GM18508 (cell line): ENCODE results near the gene C1QTNF1.

Source experiments
- ATAC-seq: cut with Tn5 transposase; IDR thresholded peaks from one replicate; pipeline ENCODE4 v1.9.1; 2021; ENCODE audit warnings: moderate number of reproducible peaks; ENCODE audit not compliant: insufficient read depth, unreplicated experiment

The C1QTNF1 gene

DNA sequence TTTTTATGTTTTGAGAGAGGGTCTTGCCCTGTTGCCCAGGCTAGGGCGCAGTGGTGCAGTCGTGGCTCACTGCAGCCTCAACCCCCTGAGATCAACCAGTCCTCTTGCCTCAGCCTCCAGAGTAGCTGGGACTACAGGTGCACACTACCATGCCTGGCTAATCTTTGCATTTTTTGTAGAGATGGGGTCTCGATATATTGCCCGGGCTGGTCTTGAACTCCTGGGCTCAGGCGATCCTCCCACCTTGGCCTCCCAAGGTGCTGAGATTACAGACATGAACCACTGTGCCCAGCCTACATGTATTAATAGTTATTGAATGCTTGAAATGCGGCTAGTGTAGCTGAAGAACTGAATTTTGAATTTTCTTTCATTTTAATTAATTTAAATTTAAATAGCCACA lies 12.2 kb downstream of the C1QTNF1 start:
- no peak for ATAC-seq

DNA sequence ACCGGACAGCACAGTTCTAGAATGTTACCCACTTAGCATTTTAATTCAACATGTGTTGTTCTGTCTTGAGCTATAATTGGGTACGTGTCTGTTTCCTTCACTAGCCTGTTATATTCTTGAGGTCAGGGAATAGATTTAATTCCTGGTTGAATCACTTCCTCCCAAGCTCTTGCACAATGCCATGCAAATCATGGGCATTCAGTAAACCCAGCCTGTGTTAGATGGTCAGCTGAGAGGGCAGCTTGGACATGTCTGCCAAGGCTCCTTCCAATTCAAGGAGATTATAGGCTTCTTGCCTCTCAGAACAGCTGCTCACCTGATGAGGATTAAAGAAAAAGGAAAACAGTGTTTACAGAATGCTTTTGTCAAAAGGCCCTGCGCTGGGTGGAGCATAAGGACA lies 12.6 kb downstream of the C1QTNF1 start:
- no peak for ATAC-seq

DNA sequence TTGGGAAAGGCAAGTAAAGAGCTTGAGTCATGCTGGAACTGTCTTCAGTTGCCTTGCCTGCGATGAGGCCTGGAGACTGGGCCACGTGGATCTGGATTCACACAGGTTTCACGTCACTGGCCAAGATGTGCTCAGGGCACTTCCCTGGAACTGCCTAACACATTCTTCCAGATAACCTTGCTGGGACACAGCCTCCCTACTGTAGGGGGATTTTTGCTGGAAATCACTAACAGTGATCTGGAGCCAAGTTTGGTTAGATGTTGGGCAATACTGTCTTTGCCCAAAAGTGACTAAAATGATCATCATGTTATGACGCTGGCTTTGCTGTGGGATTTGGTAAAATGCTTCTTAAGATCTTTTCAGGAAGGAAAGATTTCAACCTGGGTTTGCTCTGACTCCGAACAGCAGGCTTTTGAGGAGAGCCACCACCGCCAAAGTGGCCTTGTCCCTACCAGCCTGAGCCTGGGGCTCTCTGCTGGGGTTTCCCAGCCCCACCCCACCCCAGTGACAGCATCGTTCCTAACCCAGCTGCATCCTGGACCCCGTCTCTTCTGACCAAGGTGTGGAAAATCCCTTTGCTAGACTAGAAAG lies 14.7 kb downstream of the C1QTNF1 start:
- ATAC-seq, result no peak

DNA sequence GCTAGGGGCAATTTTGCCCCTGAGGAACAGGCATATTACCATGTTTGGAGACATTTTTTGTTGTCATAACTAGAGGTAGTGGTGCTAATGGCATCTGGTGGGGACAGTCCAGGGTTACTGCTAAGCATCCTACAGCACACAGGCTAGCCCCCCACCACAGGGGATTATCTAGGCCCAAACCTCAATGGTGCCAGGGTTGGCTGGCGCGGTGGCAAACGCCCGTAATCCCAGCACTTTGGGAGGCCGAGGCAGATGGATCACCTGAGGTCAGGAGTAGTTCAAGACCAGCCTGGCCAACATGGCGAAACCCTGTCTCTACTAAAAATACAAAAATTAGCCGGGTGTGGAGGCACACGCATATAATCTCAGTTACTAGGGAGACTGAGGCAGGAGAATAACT lies 15.2 kb downstream of the C1QTNF1 start:
- ATAC-seq, result no peak

DNA sequence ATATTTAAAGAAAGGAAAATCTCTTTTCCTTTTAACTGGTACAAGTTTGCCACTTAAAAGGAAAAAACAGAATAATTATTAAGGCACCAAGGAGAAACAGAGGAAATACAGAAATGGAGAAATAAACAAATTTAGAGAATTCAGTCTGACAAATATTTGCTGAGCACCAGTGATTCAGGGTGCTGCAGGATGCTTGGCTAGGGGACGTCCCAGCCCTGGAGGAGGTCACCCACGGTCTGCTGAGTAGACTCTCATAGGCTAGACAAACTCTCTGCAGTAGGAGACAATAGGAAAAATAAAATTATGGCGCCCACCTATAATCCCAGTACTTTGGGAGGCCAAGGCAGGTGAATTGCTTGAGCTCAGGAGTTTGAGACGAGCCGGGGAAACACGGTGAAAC lies 15.9 kb downstream of the C1QTNF1 start:
- no peak for ATAC-seq

DNA sequence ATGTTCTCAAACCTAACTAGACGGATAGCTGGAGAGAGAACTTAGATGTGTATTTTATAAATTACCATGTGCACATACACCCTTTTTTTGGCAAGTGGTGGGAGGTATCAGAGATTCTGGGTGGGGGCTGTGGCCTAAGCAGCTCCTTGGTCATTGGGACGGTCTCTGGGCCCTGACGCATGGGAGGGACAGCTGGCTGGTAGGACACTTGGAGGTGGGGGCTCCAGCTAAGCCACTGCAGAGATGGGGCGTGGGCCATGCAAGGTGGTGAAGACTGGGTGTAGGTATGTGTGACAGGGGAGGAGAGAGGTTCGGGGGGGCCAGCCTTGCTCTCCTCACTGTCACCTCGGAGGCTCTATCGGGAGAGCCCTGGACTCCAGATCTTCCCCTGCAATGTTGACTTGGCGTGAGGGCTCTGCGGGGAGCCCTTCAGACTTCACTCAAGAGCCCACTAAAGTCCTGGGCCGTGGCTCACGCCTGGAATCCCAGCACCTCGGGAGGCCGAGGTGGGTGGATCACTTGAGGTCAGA lies 17.1 kb downstream of the C1QTNF1 start:
- ATAC-seq, result no peak

DNA sequence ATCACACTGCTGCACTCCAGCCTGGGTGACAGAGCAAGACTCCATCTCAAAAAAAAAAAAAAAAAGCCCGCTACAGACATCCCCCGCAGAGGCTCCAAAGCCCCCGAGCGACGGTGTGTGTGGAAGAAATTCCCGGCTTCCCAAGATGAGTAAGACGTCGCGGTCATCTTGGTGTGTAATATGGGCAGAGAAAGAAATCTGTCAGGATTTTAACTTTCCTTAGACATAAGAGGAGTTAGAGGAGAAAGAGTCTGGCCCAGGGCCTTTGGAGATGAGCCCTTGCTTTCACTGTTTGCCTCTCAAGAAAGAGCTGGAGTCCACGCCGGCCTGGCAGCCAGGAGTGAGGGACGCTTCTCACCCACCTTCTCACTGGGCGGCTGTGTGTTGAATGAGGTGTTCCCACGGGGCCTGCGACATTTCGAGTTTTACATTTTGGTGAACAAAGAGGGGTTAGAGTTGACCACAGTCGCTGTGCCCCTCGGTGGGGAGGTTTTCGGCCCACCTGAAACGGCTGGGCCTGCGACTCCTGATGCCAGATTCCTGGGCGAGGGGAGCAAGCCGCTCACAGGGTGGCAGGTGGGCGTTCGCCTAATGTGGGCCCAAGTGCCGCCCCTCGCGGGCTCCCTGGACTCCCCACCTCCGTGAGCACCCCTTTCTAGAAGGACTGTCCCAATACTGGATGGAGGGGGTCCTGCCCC lies 17.9 kb downstream of the C1QTNF1 start:
- ATAC-seq, result no peak

DNA sequence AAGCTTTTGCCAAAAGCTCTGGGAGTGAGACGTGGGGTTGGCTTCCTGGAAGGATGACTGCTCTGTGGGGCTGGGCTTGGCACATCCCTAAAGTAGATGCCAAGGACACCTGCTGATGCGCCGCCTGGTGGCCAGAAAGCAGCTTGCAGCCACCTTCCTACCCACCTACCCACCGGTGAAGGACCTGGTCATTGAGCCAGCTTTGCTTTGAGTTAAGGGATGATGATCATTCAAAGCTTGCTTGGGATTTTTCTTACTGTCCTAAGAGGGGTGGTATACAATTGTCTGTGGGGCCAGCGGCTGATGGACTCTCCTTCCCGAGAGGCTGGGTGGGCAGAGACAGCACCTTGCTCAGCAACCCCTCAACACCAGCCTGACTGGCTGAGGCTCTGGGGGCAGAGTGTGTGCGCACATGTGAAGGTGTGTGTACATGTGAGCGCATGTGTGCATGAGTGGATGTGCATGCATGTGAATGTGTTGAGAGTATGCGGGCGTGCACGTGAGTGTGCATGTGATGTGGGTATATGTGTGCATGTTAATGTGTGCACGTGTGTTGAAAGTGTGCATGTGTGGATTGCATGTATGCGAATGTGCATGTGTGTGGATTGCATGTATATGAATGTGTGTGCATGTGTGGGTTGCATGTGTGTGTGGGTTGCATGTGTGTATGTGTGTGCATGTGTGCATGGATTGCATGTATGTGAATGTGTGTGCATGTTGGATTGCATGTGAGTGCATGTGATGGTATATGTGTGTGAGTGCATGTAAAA lies 18.6 kb downstream of the C1QTNF1 start:
- ATAC-seq, result no peak

DNA sequence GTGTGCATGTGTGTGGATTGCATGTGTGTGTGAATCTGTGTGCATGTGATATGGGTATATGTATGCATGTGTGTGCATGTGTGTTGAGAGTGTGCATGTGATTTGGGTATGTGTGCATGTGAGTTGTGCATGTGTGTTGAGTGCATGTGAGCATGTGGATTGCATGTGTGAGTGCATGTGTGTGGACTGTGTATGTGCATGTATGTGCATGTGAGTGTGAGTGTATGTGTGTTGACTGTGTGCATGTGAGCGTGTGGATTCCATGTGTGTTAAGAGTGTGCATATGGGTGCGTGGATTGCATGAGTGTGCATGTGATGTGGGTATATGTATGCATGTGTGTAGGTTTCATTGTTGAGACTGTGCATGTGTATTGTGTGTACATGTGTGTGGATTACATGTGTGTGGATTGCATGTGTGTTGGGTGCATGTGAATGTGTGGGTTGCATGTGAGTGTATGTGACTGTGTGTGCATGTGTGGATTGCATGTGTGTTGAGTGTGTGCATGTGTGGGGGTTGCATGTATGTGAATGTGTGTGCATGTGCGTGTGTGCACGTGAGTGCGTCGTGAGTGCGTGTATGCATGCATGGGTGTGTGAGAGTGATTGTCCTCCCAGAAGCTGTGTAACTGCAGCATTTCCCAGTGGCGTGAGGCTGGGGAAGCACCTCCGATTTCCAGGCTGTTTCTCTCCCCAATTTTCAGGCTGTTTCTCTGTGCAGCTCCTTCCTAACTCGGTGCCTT lies 19.4 kb downstream of the C1QTNF1 start:
- no peak for ATAC-seq

DNA sequence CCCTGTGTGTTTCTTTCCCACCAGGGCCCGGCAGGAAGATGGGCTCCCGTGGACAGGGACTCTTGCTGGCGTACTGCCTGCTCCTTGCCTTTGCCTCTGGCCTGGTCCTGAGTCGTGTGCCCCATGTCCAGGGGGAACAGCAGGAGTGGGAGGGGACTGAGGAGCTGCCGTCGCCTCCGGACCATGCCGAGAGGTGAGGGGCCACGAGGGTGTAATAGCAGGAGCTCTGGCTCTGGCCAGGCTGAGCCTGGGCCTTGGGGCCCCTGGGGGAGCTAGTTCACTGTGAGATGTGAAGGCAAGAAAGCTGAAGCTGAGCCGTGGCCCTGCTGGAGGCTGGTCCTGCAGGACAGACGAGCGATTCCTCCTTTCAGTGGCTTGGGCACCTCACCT lies 20.0 kb downstream of the C1QTNF1 start:
- ATAC-seq, result no peak

DNA sequence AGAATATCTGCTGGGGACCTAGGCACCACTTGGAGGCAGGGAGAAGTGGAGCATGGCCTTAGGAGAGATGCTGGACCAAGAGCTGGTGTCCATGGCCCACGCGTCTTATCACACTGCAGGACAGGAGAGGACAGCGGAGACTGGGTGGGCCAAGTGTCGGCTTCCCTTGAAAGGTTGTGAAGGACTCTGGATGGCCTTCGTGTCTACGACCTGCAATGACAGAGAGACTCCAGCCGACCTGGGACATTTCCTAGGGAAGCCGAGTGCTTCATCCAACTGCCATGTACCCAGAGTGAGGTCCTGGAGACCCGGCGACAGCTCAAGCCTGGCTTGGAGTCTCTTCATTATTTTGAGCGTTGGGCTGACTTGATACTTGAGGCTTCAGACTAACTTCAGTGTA lies 20.5 kb downstream of the C1QTNF1 start:
- ATAC-seq, result no peak

DNA sequence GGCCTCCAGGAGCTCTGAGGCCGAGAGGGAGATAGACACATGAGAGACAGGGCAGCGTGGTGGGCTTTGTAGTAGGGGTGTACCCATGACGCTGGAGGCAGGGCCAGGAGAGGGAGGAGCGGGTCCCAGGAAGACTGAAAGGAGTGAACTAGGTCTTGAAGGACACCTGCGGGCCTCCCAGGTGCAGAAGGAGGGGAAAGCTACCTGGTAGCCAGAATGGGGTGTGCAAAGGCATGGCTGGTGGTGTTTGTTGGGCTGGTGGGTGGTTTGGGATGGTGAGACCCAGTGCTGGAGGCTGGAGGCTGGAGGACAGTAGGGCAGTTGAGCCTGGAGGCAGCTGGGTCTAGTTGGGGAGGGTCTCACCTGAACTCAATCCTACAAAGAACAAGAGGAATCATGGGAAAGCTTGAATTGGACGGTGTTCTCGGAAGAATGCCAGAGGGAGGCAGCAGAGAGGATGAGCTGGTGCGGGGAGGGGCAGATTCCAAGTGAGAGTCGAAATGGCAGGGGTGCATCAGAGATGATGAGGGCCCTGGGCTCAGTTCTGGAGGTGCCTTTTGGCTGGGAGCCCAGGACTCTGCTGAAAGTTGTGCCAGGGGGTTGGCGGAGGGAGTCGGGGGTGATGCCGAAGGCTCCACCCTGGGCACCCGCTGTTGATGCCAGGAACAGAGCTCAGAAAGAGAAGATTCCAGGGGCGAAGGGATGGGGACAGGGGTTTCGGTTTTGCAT lies 21.2 kb downstream of the C1QTNF1 start:
- ATAC-seq, result no peak

DNA sequence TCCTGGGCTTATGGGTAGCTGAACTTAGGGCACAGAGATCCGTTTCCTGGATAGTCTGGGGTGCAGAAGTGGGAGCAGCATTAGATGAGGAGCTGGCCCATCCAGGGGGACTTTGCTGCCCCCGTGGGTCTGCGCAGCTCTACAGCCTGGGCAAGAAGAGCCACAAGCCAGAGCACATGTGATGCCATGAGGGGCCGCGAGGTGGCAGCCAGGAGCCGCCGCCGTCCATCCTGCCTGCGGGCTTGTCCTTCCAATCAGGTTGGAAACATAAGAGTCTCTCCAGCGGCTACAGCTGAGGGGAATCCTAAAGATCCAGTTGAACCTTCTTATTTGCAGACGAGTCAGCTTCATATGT lies 21.9 kb downstream of the C1QTNF1 start:
- ATAC-seq, result no peak

DNA sequence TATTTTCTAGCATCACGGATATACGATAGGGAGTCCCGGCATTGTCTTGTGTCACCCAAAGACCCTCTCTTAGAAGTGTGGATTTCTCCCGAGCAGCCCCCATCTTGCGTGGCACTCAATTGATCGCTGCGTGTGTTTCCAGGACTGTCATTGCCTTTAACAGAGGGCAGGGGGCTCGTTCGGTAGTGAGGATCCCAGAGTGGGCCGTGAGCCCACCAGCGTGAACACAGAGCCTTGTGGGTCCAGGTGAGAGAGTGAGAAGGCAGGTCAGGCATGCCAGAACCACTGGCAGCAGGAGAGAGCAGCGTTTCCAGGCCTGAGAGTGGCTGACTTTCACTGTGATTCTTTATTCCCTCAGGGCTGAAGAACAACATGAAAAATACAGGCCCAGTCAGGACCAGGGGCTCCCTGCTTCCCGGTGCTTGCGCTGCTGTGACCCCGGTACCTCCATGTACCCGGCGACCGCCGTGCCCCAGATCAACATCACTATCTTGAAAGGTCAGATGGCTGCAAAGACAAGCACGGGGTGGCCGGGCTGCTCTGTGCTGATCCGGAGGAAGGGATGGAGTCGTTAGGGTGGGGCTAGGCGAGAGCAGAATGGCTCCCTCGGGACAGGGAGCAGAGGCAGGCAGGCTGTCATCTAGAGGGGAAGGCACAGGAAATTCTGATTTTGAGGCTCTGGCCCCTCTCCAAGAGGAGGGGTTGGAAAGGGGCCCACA lies 22.4 kb downstream of the C1QTNF1 start:
- no peak for ATAC-seq

DNA sequence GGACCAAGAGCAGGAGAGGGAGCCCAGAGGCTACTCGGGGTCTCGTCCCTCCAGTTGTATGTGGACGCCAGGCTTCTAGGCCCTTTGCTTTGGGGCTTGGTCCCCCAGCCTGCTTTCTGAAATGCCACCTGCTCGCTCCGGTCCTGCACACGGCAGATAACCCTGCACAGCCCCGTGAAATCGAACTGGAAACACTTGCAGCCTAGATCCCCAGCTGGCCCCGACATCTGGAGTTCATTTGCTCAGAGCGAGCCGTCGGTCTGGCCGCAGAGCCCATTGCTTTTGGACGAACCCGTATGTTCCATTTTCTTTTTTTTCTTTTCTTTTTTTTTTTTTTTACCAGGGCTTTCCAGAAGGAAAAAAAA lies 22.9 kb downstream of the C1QTNF1 start:
- ATAC-seq, result no peak

DNA sequence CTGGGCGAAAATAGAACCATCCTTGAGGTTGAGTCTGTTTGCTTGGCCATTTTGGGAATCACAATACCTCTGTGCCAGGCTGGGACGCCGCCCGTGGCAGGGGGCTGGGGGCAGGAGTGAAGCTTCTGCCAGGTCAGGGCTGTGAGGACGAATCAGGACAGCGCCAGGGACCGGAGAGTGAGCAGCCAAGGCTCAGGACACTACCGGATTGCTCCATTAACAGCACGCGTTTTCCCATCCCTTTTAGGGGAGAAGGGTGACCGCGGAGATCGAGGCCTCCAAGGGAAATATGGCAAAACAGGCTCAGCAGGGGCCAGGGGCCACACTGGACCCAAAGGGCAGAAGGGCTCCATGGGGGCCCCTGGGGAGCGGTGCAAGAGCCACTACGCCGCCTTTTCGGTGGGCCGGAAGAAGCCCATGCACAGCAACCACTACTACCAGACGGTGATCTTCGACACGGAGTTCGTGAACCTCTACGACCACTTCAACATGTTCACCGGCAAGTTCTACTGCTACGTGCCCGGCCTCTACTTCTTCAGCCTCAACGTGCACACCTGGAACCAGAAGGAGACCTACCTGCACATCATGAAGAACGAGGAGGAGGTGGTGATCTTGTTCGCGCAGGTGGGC lies 23.4 kb downstream of the C1QTNF1 start:
- no peak for ATAC-seq

DNA sequence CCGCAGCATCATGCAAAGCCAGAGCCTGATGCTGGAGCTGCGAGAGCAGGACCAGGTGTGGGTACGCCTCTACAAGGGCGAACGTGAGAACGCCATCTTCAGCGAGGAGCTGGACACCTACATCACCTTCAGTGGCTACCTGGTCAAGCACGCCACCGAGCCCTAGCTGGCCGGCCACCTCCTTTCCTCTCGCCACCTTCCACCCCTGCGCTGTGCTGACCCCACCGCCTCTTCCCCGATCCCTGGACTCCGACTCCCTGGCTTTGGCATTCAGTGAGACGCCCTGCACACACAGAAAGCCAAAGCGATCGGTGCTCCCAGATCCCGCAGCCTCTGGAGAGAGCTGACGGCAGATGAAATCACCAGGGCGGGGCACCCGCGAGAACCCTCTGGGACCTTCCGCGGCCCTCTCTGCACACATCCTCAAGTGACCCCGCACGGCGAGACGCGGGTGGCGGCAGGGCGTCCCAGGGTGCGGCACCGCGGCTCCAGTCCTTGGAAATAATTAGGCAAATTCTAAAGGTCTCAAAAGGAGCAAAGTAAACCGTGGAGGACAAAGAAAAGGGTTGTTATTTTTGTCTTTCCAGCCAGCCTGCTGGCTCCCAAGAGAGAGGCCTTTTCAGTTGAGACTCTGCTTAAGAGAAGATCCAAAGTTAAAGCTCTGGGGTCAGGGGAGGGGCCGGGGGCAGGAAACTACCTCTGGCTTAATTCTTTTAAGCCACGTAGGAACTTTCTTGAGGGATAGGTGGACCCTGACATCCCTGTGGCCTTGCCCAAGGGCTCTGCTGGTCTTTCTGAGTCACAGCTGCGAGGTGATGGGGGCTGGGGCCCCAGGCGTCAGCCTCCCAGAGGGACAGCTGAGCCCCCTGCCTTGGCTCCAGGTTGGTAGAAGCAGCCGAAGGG lies 24.2 kb downstream of the C1QTNF1 start:
- no peak for ATAC-seq
